ENCODE data around the gene TMEM192. TPM values are rescaled to one million over a fixed set of nuclear protein-coding genes. Genes with fewer than 3 reads are reported as not detected.

TMEM192 gene
- 10 to 100 TPM; 23.7 to 35.2 (median 34.1) TPM for polyA plus RNA-seq (ENCODE audit: low read depth in 6 of 6)

DNA sequence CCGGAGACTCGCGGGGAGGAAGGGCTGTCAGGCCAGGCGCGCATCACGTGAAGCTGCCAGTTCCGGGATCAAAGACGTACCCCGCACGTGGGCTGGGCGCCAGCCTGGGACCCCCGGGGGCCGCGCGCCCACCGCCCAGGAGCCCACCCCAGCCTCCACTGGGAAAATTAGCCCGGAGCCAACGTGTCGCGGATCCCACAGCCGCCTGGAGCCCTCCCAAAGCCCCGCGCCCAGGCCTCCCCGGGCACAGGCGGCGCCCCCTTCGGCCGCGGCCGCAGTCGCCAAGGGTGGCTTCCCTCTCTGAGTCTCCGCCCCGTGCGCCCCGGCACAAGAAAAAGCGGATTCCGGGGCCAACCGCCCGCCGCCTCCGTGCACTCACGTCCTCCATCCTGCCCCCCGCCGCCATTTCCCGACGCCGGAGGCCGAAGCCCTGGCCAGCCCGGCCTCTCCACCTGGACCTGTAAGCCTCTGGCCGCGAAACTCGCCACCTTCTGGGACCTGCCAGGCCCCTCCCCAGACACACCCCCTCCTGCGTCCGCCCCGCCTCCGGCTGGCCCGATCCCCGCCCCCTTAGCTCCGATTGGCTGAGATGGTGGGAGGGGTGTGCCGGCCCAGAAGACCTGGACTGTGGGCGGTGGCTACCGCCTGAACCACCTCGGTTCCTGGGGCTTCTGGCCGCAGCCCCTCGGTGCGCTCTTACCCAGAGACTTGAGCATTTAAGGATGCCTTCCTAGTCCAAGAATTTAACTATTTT lies at the start of gene TMEM192:
TMEM192 (minus strand) TSS at position 493 of the 754 bp plus-strand sequence; CDS start at position 406, 87 bp downstream.
- H3K27me3 Mint-ChIP-seq = peaks cover 0 to 9% (median 7%) of the 10 kb centered on the region in 3 donors
- peak within 1 kb of the TSS; percentile 93 to 99 (median 98) for H3K27ac Mint-ChIP-seq
- peaks cover 30 to 39% (median 33%) of the 10 kb centered on the region in 3 donors for H3K4me1 Mint-ChIP-seq
- DNase-seq (peak; percentile 94), ATAC-seq (ENCODE audit: low read depth in 2 of 2) (peak; percentile 90 to 92)
- H3K4me3 Mint-ChIP-seq = peak within 1 kb of the TSS; percentile 86 to 98 (median 96)
- H3K9me3 Mint-ChIP-seq = no peaks in the 10 kb centered on the region
- H3K36me3 Mint-ChIP-seq = no peaks in the 10 kb centered on the region

- no peak for DNase-seq
- Mint-ChIP-seq H3K27ac (peak overlapping the region in 2 of 6 donors; percentile 29 to 53), H3K4me3 (no peak overlapping the region), H3K9me3 (peaks cover 4 to 20% (median 11%) of the 10 kb centered on the region in 7 donors), H3K36me3 (peaks cover 11 to 12% of the 10 kb centered on the region in 2 donors), H3K27me3 (peaks cover 3 to 30% (median 14%) of the 10 kb centered on the region in 3 donors), H3K4me1 (no peaks in the 10 kb centered on the region)
- ATAC-seq (ENCODE audit: low read depth in 2 of 2) = no peak
Observed at GRCh38 chr4:165158762-165159161, 46.1 kb upstream of the TMEM192 start.

GRCh38 chr4:165156906-165157305 lies 44.2 kb upstream of the TMEM192 start:
- H3K4me1 Mint-ChIP-seq = no peaks in the 10 kb centered on the region
- peaks cover 4 to 20% (median 11%) of the 10 kb centered on the region in 7 donors for H3K9me3 Mint-ChIP-seq
- ATAC-seq (ENCODE audit: low read depth in 2 of 2) = no peak
- H3K36me3 Mint-ChIP-seq = peaks cover 11 to 20% of the 10 kb centered on the region in 2 donors
- no peak for DNase-seq
- no peak overlapping the region for H3K27ac Mint-ChIP-seq
- H3K27me3 Mint-ChIP-seq = peaks cover 13 to 36% (median 24%) of the 10 kb centered on the region in 3 donors
- H3K4me3 Mint-ChIP-seq = no peak overlapping the region

- peaks cover 4 to 20% (median 11%) of the 10 kb centered on the region in 7 donors for H3K9me3 Mint-ChIP-seq
- H3K36me3 Mint-ChIP-seq = peaks cover 11 to 20% of the 10 kb centered on the region in 2 donors
- peaks cover 0 to 3% (median 0%) of the 10 kb centered on the region in 3 donors for H3K4me1 Mint-ChIP-seq
- no peak for ATAC-seq (ENCODE audit: low read depth in 2 of 2)
- H3K27me3 Mint-ChIP-seq = peaks cover 19 to 44% (median 31%) of the 10 kb centered on the region in 3 donors
- no peak overlapping the region for H3K4me3 Mint-ChIP-seq
- DNase-seq = no peak
- H3K27ac Mint-ChIP-seq = peak overlapping the region in 1 of 6 donors; percentile 0
Observed at GRCh38 chr4:165154482-165154881, 41.8 kb upstream of the TMEM192 start.

GRCh38 chr4:165152527-165152926 lies 39.9 kb upstream of the TMEM192 start:
- ATAC-seq (ENCODE audit: low read depth in 2 of 2) (no peak), DNase-seq (no peak)
- no peak overlapping the region for H3K4me3 Mint-ChIP-seq
- H3K36me3 Mint-ChIP-seq = peaks cover 11 to 20% of the 10 kb centered on the region in 2 donors
- peaks cover 4 to 15% (median 8%) of the 10 kb centered on the region in 7 donors for H3K9me3 Mint-ChIP-seq
- peaks cover 19 to 44% (median 31%) of the 10 kb centered on the region in 3 donors for H3K27me3 Mint-ChIP-seq
- peaks cover 0 to 3% (median 0%) of the 10 kb centered on the region in 3 donors for H3K4me1 Mint-ChIP-seq
- H3K27ac Mint-ChIP-seq = no peak overlapping the region

DNA sequence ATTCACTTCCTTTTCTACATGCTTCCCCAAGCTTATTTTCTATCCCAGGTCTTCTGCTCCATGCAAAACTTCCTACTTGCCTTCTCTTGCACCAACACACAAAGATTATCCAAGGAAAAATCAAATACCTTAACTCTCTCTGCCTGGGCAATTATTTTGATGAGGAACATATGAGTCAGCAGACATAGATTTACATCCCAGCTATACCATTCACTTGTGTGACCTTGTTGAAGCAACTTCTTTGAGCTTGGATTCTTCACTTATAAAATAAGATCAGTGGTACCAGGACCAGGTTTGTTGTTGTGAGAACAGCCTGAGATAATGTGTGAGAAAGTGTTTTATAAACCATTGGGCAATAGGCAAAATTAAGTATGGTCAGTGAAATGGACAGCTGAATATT lies 39.1 kb upstream of the TMEM192 start:
- peaks cover 6 to 13% of the 10 kb centered on the region in 2 donors for H3K36me3 Mint-ChIP-seq
- no peak overlapping the region for H3K4me3 Mint-ChIP-seq

GRCh38 chr4:165150545-165150944 lies 37.9 kb upstream of the TMEM192 start:
- ATAC-seq (ENCODE audit: low read depth in 2 of 2) (no peak), DNase-seq (no peak)
- H3K27me3 Mint-ChIP-seq = peaks cover 17 to 31% (median 19%) of the 10 kb centered on the region in 3 donors
- peaks cover 0 to 3% (median 0%) of the 10 kb centered on the region in 3 donors for H3K4me1 Mint-ChIP-seq
- H3K9me3 Mint-ChIP-seq = peaks cover 0 to 5% (median 0%) of the 10 kb centered on the region in 7 donors
- peaks cover 5 to 8% of the 10 kb centered on the region in 2 donors for H3K36me3 Mint-ChIP-seq
- H3K4me3 Mint-ChIP-seq = peak overlapping the region in 1 of 8 donors; percentile 23
- peak overlapping the region in 1 of 6 donors; percentile 56 for H3K27ac Mint-ChIP-seq

More for the DNA sequence above, 39.1 kb upstream of the TMEM192 start:
- ATAC-seq (ENCODE audit: low read depth in 2 of 2) = no peak
- Mint-ChIP-seq H3K4me1 (peaks cover 0 to 3% (median 0%) of the 10 kb centered on the region in 3 donors), H3K9me3 (peaks cover 0 to 7% (median under 1%) of the 10 kb centered on the region in 7 donors), H3K27ac (no peak overlapping the region), H3K27me3 (peaks cover 19 to 37% (median 24%) of the 10 kb centered on the region in 3 donors)
- no peak for DNase-seq

DNA sequence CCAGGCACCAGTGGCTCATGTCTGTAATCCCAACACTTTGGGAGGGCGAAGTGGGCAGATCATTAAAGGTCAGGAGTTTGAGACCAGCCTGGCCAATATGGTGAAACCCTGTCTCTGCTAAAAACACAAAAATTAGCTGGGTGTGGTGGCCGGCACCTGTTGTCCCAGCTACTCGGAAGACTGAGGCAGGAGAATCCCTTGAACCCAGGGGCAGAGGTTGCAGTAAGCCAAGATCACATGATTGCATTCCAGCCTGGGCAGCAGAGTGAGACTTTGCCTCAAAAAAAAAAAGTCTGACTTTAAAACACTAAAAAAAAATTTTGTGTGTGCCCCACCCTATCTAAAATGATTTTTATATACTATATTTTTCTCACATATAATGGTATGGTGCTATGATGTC lies 26.2 kb upstream of the TMEM192 start:
- H3K27me3 Mint-ChIP-seq = no peaks in the 10 kb centered on the region
- no peak overlapping the region for H3K4me3 Mint-ChIP-seq
- H3K36me3 Mint-ChIP-seq = peaks cover 0 to 5% of the 10 kb centered on the region in 2 donors
- H3K4me1 Mint-ChIP-seq = peaks cover 11 to 21% (median 15%) of the 10 kb centered on the region in 3 donors
- DNase-seq (no peak), ATAC-seq (ENCODE audit: low read depth in 2 of 2) (no peak)
- peaks cover 0 to 8% (median 5%) of the 10 kb centered on the region in 7 donors for H3K9me3 Mint-ChIP-seq
- peak overlapping the region in 1 of 6 donors; percentile 80 for H3K27ac Mint-ChIP-seq

GRCh38 chr4:165137205-165137604 lies 24.5 kb upstream of the TMEM192 start:
- peaks cover 0 to 5% of the 10 kb centered on the region in 2 donors for H3K36me3 Mint-ChIP-seq
- no peak overlapping the region for H3K27ac Mint-ChIP-seq
- ATAC-seq (ENCODE audit: low read depth in 2 of 2) = no peak
- no peak for DNase-seq
- H3K4me3 Mint-ChIP-seq = no peak overlapping the region
- H3K9me3 Mint-ChIP-seq = peaks cover 0 to 8% (median 5%) of the 10 kb centered on the region in 7 donors
- H3K4me1 Mint-ChIP-seq = peaks cover 22 to 37% (median 31%) of the 10 kb centered on the region in 3 donors
- no peaks in the 10 kb centered on the region for H3K27me3 Mint-ChIP-seq

- peaks cover 0 to 5% of the 10 kb centered on the region in 2 donors for H3K36me3 Mint-ChIP-seq
- H3K27me3 Mint-ChIP-seq = no peaks in the 10 kb centered on the region
- no peak for ATAC-seq (ENCODE audit: low read depth in 2 of 2)
- H3K9me3 Mint-ChIP-seq = peaks cover 0 to 8% (median 5%) of the 10 kb centered on the region in 7 donors
- peaks cover 24 to 44% (median 38%) of the 10 kb centered on the region in 3 donors for H3K4me1 Mint-ChIP-seq
- H3K27ac Mint-ChIP-seq = peak overlapping the region in 1 of 6 donors; percentile 34
- peak overlapping the region in 1 of 8 donors; percentile 1 for H3K4me3 Mint-ChIP-seq
- DNase-seq = no peak
Observed at GRCh38 chr4:165136529-165136928, 23.9 kb upstream of the TMEM192 start.

DNA sequence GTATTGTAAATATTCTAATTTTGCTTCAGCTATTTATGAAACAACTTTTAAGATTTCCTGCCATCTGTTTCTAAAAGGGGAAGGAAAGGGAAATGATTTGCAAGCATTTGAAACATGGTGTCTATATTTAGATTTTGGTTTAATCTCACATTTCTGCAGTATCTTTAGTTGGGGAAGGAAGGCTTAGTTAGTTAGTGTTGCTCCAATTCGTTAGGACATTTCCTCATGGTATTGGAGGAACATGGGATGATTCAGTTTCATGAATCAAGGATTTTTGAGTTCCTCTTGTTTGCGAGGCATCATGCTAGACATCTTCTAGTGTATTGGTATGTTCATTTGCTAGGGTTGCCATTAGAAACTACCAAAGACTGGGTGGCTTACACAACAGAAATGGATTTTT lies 20.5 kb upstream of the TMEM192 start:
- peak overlapping the region; percentile 15 to 84 (median 70) for H3K4me3 Mint-ChIP-seq
- H3K9me3 Mint-ChIP-seq = peaks cover 0 to 7% (median 4%) of the 10 kb centered on the region in 7 donors
- peak; percentile 30 for DNase-seq

GRCh38 chr4:165131247-165131832 lies 18.7 kb upstream of the TMEM192 start:
- peak overlapping the region in 1 of 6 donors; percentile 70 for H3K27ac Mint-ChIP-seq
- peaks cover 30 to 51% (median 49%) of the 10 kb centered on the region in 3 donors for H3K4me1 Mint-ChIP-seq
- H3K27me3 Mint-ChIP-seq = no peaks in the 10 kb centered on the region
- H3K4me3 Mint-ChIP-seq = peak overlapping the region in 3 of 8 donors; percentile 1 to 60 (median 29)
- H3K9me3 Mint-ChIP-seq = peaks cover 0 to 4% (median 0%) of the 10 kb centered on the region in 7 donors
- peak; percentile 68 to 82 for ATAC-seq (ENCODE audit: low read depth in 2 of 2)
- H3K36me3 Mint-ChIP-seq = no peaks in the 10 kb centered on the region
- peak; percentile 72 for DNase-seq

More for the DNA sequence above, 20.5 kb upstream of the TMEM192 start:
- Mint-ChIP-seq H3K27ac (peak overlapping the region; percentile 4 to 69 (median 54)), H3K27me3 (no peaks in the 10 kb centered on the region), H3K4me1 (peaks cover 30 to 51% (median 51%) of the 10 kb centered on the region in 3 donors), H3K36me3 (peaks cover 0 to 5% of the 10 kb centered on the region in 2 donors)
- peak; percentile 51 to 63 for ATAC-seq (ENCODE audit: low read depth in 2 of 2)

GRCh38 chr4:165129924-165130323 lies 17.3 kb upstream of the TMEM192 start:
- Mint-ChIP-seq H3K9me3 (peaks cover 0 to 4% (median 0%) of the 10 kb centered on the region in 7 donors), H3K36me3 (no peaks in the 10 kb centered on the region), H3K27me3 (peaks cover 0 to 4% (median 2%) of the 10 kb centered on the region in 3 donors), H3K4me3 (no peak overlapping the region), H3K4me1 (peaks cover 28 to 46% (median 41%) of the 10 kb centered on the region in 3 donors), H3K27ac (peak overlapping the region in 2 of 6 donors; percentile 22 to 45)
- DNase-seq = no peak
- ATAC-seq (ENCODE audit: low read depth in 2 of 2) = no peak

Measured in naive B cell (primary cell).